Stomach (tissue), 9 donors: Measurements from ENCODE around the gene RHO. TPM values are rescaled to one million over a fixed set of nuclear protein-coding genes. Genes with fewer than 3 reads are reported as not detected.

Experiments used
- DNase-seq, 2 donors: peaks; one replicate each; pipeline versions ENCODE4 v3.0.0 to v3.0.0-alpha.2; 2013 to 2019
- H3K27ac ChIP-seq, 5 donors: fragments of 200-600 bp in 4 of 5; sonication (generic) in 4 of 5; one replicate each; pipeline ENCODE4 v1.5.1; 2013 to 2019; ENCODE audit warnings: mild to moderate bottlenecking in 1 of 5, moderate library complexity in 1 of 5
- H3K27me3 ChIP-seq, 3 donors: fragments of 200-600 bp; sonication (generic); one replicate each; pipeline ENCODE4 v1.5.1; 2017 to 2019; ENCODE audit warnings: mixed run types in 1 of 3
- H3K36me3 ChIP-seq, 4 donors: fragments of 200-600 bp; sonication (generic); 1 replicate in 3 of 4; 2 replicates in 1 of 4; pipeline ENCODE4 v1.5.1; 2016 to 2019
- H3K4me1 ChIP-seq, 4 donors: fragments of 200-600 bp; sonication (generic); one replicate each; pipeline ENCODE4 v1.5.1; 2016 to 2019
- H3K4me3 ChIP-seq, 4 donors: fragments of 200-600 bp; sonication (generic) in 3 of 4; one replicate each; pipeline ENCODE4 v1.5.1; 2016 to 2019; ENCODE audit warnings: mild to moderate bottlenecking in 1 of 4
- H3K9me3 ChIP-seq, 4 donors: fragments of 200-600 bp; sonication (generic); one replicate each; pipeline ENCODE4 v1.5.1; 2016 to 2019
- EP300 ChIP-seq: sonication (generic); formaldehyde crosslinking; IDR thresholded peaks from one replicate; pipeline ENCODE4 v1.6.1; 2017; ENCODE audit warnings: antibody characterized with exemption
- WGBS, 5 donors: extraction: QIAGEN DNeasy Blood & Tissue Kit in 3 of 5; methylation state at CpG; one replicate each; pipeline versions ENCODE4 v1.1.5 to v1.1.7; 2013 to 2018; 5-methylcytosine and 5-hydroxymethylcytosine counted together
- intact Hi-C: fragments of 100-400 bp; cut with DNase I; formaldehyde crosslinking; loops from one replicate; pipeline ENCODE4 v1.15.1; 2023; ENCODE audit warnings: low total_unique reads
- polyA plus RNA-seq, 3 donors: library from polyadenylated mRNA; stranded (reverse); fragments of 200-250 nt; gene quantifications; one replicate each; pipeline ENCODE4 v1.2.3, GENCODE V29; 2013
- total RNA-seq, 5 donors: library from RNA; depleted of rRNA; stranded (reverse); fragments of >200 nt; gene quantifications; one replicate each; pipeline versions ENCODE4 v1.1.0 to v1.2.3, GENCODE V29; 2014 to 2016
- TF ChIP-seq, protein P1 (sequence below), 7 experiments: fragments of 450-650 bp in 4 of 7; fragments of 200-600 bp in 3 of 7; sonication (generic) in 3 of 7; IDR thresholded peaks; one replicate each; pipeline ENCODE4 v1.5.1; 2016 to 2019; ENCODE audit warnings: antibody characterized with exemption in 7 of 7, control low read depth in 2 of 7, mild to moderate bottlenecking in 1 of 7
- donor health status: healthy with polysubstance abuse.
- donor health status: Bipolar disorder and iron deficiency.
- donor health status: healthy.

RHO gene
- total and polyA plus RNA-seq, 8 donors = not detected

DNA sequence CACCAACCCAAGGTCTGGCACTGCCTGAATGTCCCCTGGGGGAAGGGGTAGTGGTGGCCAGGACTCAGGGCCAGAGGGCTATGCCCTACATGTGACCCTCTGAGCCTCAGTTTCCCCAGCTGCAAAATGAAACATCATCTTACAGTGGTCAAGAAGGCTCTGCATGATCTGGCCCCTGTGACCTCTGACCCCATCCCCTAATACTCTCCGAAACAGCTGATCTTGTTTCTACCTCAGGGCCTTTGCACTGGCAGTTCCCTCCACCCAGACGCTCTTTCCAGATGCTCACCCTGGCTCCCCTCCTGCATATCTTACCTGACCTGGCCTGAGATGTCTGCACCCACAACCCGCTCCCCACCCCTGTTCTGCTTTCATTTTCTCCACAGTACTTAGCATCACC, 56.2 kb downstream of the RHO start:
- Histone ChIP-seq H3K27ac (no peak overlapping the region), H3K27me3 (no peaks in the 10 kb centered on the region), H3K36me3 (peaks cover 30 to 87% (median 65%) of the 10 kb centered on the region in 4 donors), H3K4me1 (peaks cover 0 to 25% (median 16%) of the 10 kb centered on the region in 4 donors), H3K4me3 (no peak overlapping the region), H3K9me3 (no peaks in the 10 kb centered on the region)
- no peak for DNase-seq
- 64 to 99% (median 94%) methylated on average over 3 of the region's 3 CpGs for WGBS, 5 donors
- intact Hi-C loops = no loop called here
- no peak for TF ChIP-seq EP300
- TF ChIP-seq, protein P1, sequence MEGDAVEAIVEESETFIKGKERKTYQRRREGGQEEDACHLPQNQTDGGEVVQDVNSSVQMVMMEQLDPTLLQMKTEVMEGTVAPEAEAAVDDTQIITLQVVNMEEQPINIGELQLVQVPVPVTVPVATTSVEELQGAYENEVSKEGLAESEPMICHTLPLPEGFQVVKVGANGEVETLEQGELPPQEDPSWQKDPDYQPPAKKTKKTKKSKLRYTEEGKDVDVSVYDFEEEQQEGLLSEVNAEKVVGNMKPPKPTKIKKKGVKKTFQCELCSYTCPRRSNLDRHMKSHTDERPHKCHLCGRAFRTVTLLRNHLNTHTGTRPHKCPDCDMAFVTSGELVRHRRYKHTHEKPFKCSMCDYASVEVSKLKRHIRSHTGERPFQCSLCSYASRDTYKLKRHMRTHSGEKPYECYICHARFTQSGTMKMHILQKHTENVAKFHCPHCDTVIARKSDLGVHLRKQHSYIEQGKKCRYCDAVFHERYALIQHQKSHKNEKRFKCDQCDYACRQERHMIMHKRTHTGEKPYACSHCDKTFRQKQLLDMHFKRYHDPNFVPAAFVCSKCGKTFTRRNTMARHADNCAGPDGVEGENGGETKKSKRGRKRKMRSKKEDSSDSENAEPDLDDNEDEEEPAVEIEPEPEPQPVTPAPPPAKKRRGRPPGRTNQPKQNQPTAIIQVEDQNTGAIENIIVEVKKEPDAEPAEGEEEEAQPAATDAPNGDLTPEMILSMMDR (IDR thresholded peaks at IDR 0.05) = no peak

Other genes with a start within 250 kb of the RHO start
- 10 to 100 TPM; 19.1 to 80.5 (median 26.8) TPM for gene HMCES, start 249.8 kb upstream of the RHO start, total RNA-seq
- gene HMCES, start 249.8 kb upstream of the RHO start, polyA plus RNA-seq = 10 to 100 TPM; 16.4 to 37.4 (median 22.5) TPM
- 1 to 10 TPM in 1 of 5 donors, under 1 TPM in 2, not detected in 2; 0.72 to 4.0 (median 0.92) TPM for gene EFCAB12, start 100.0 kb upstream of the RHO start, total RNA-seq
- 1 to 10 TPM in 2 of 3 donors, under 1 TPM in 1; 0.33 to 2.7 (median 2.6) TPM for gene EFCAB12, start 100.0 kb upstream of the RHO start, polyA plus RNA-seq
- 10 to 100 TPM in 4 of 5 donors, 1 to 10 TPM in 1; 5.8 to 74.1 (median 40.6) TPM for gene MBD4, start 88.7 kb upstream of the RHO start, total RNA-seq
- gene MBD4, start 88.7 kb upstream of the RHO start, polyA plus RNA-seq = 10 to 100 TPM; 13.8 to 23.4 (median 20.1) TPM
- gene IFT122, start 88.4 kb upstream of the RHO start, total RNA-seq = 100 to 1,000 TPM in 2 of 5 donors, 10 to 100 TPM in 2, 1 to 10 TPM in 1; 9.9 to 163 (median 61.5) TPM
- gene IFT122, start 88.4 kb upstream of the RHO start, polyA plus RNA-seq = 10 to 100 TPM; 12.3 to 17.0 (median 13.9) TPM
- gene H1-8, start 14.5 kb downstream of the RHO start, total RNA-seq = not detected
- gene H1-8, start 14.5 kb downstream of the RHO start, polyA plus RNA-seq = not detected
- gene PLXND1, start 78.0 kb downstream of the RHO start, total RNA-seq = 100 to 1,000 TPM in 2 of 5 donors, 10 to 100 TPM in 3; 53.1 to 251 (median 65.2) TPM
- gene PLXND1, start 78.0 kb downstream of the RHO start, polyA plus RNA-seq = 10 to 100 TPM; 22.6 to 44.7 (median 32.0) TPM